Gastrocnemius medialis (tissue), 4 donors: Measurements from ENCODE around the gene AK1. TPM values are rescaled to one million over a fixed set of nuclear protein-coding genes. Genes with fewer than 3 reads are reported as not detected.

Source experiments
- ATAC-seq, 2 donors: fragments of 150-250 bp; one replicate each; pipeline ENCODE4 v1.9.1; 2016
- DNase-seq, 2 donors: peaks; one replicate each; pipeline ENCODE4 v3.0.0-alpha.2; 2019
- H3K27ac ChIP-seq, 4 donors: fragments of 200-600 bp; sonication (generic); 1 replicate in 1 of 4; 2 replicates in 3 of 4; pipeline ENCODE4 v1.5.1; 2016 to 2018; ENCODE audit warnings: mild to moderate bottlenecking in 2 of 4, moderate library complexity in 1 of 4
- H3K27me3 ChIP-seq, 3 donors: fragments of 200-600 bp; sonication (generic) in 2 of 3; 1 replicate in 1 of 3; 2 replicates in 2 of 3; pipeline versions ENCODE4 v1.5.1 to v1.6.0; 2016 to 2019; ENCODE audit warnings: mild to moderate bottlenecking in 1 of 3, moderate library complexity in 1 of 3
- H3K36me3 ChIP-seq, 2 donors: fragments of 200-600 bp; sonication (generic) in 1 of 2; one replicate each; pipeline ENCODE4 v1.5.1; 2017 to 2018
- H3K4me1 ChIP-seq, 2 donors: fragments of 200-600 bp; sonication (generic) in 1 of 2; one replicate each; pipeline ENCODE4 v1.5.1; 2016 to 2017; ENCODE audit warnings: mild to moderate bottlenecking in 2 of 2
- H3K4me3 ChIP-seq, 4 donors: fragments of 200-600 bp; sonication (generic) in 3 of 4; 1 replicate in 1 of 4; 2 replicates in 3 of 4; pipeline ENCODE4 v1.5.1; 2016 to 2019; ENCODE audit warnings: mild to moderate bottlenecking in 2 of 4
- H3K9me3 ChIP-seq, 3 donors: fragments of 200-600 bp; sonication (generic) in 2 of 3; 1 replicate in 1 of 3; 2 replicates in 2 of 3; pipeline ENCODE4 v1.5.1; 2016 to 2019
- CTCF ChIP-seq, 5 experiments: fragments of 450-650 bp in 3 of 5; fragments of 200-600 bp in 2 of 5; sonication (generic) in 2 of 5; IDR thresholded peaks in 4 of 5; conservative IDR thresholded peaks in 1 of 5; 1 replicate in 4 of 5; 2 replicates in 1 of 5; pipeline ENCODE4 v1.5.1; 2016 to 2019; ENCODE audit warnings: antibody characterized with exemption in 5 of 5, mild to moderate bottlenecking in 3 of 5, moderate library complexity in 3 of 5
- POLR2A ChIP-seq, 2 donors: fragments of 450-650 bp; IDR thresholded peaks; one replicate each; pipeline ENCODE4 v1.6.1; 2017; ENCODE audit warnings: antibody characterized with exemption in 2 of 2, mild to moderate bottlenecking in 2 of 2, moderate library complexity in 2 of 2
- in situ Hi-C, 4 donors: fragments of 200-750 bp; cut with MboI; loops; one replicate each; pipeline versions ENCODE4 v1.15.0 to v1.8.0; 2017; ENCODE audit warnings: low sequenced_read_pairs in 4 of 4
- intact Hi-C: fragments of 100-400 bp; cut with DNase I; formaldehyde crosslinking; loops from one replicate; pipeline ENCODE4 v1.15.1; 2023; ENCODE audit warnings: low total_unique reads
- total RNA-seq, 4 donors: library from RNA; depleted of rRNA; stranded (reverse); fragments of >200 nt; gene quantifications; one replicate each; pipeline versions ENCODE4 v1.1.0 to v1.2.3, GENCODE V29; 2016

Gene AK1
- total RNA-seq, 4 donors from 2014 or later, result 240 to 489 (median 359) TPM

GRCh38 chr9:127856094-127856728 lies 21.3 kb downstream of the AK1 start:
- no peak for ATAC-seq
- no peak for DNase-seq
- H3K36me3 ChIP-seq, result no peaks in the 10 kb centered on the region
- H3K4me3 ChIP-seq, result no peak overlapping the region
- H3K9me3 ChIP-seq, result no peaks in the 10 kb centered on the region
- H3K4me1 ChIP-seq, result peaks cover 19 to 30% of the 10 kb centered on the region in 2 donors
- in situ Hi-C loops (no loop called here), intact Hi-C loops (no loop called here)
- no peak for TF ChIP-seq CTCF (IDR thresholded peaks at IDR 0.05 in 4 of 5, conservative IDR thresholded peaks at IDR 0.05 in 1 of 5)
- TF ChIP-seq POLR2A (IDR thresholded peaks at IDR 0.05), result no peak
- no peaks in the 10 kb centered on the region for H3K27me3 ChIP-seq
- peak overlapping the region in 3 of 4 donors; percentile 69 to 80 (median 78) for H3K27ac ChIP-seq

GRCh38 chr9:127855522-127855921 lies 22.0 kb downstream of the AK1 start:
- in situ Hi-C loops (no loop called here), intact Hi-C loops (no loop called here)
- DNase-seq (no peak), ATAC-seq (no peak)
- Histone ChIP-seq H3K4me1 (peaks cover 18 to 25% of the 10 kb centered on the region in 2 donors), H3K27ac (peak overlapping the region in 3 of 4 donors; percentile 69 to 80 (median 78)), H3K27me3 (no peaks in the 10 kb centered on the region), H3K9me3 (no peaks in the 10 kb centered on the region), H3K36me3 (no peaks in the 10 kb centered on the region), H3K4me3 (no peak overlapping the region)
- TF ChIP-seq CTCF (IDR thresholded peaks at IDR 0.05 in 4 of 5, conservative IDR thresholded peaks at IDR 0.05 in 1 of 5) (no peak), POLR2A (IDR thresholded peaks at IDR 0.05) (no peak)

GRCh38 chr9:127854960-127855359 lies 22.5 kb downstream of the AK1 start:
- no peak for ATAC-seq
- intact Hi-C loops, result no loop called here
- Histone ChIP-seq H3K9me3 (no peaks in the 10 kb centered on the region), H3K4me1 (peaks cover 18 to 25% of the 10 kb centered on the region in 2 donors), H3K36me3 (no peaks in the 10 kb centered on the region), H3K27me3 (no peaks in the 10 kb centered on the region), H3K27ac (peak overlapping the region; percentile 69 to 80 (median 76)), H3K4me3 (peak overlapping the region in 3 of 4 donors; percentile 63 to 73 (median 64))
- TF ChIP-seq CTCF (IDR thresholded peaks at IDR 0.05 in 4 of 5, conservative IDR thresholded peaks at IDR 0.05 in 1 of 5), result no peak
- no peak for TF ChIP-seq POLR2A (IDR thresholded peaks at IDR 0.05)
- DNase-seq, result no peak
- in situ Hi-C loops, result no loop called here

- H3K4me3 ChIP-seq, result peak within 1 kb of the TSS; percentile 63 to 73 (median 66)
- peak in 1 of 2 donors; percentile 22 for TF ChIP-seq POLR2A (IDR thresholded peaks at IDR 0.05)
- peak in 1 of 5 experiments; percentile 27 for TF ChIP-seq CTCF (IDR thresholded peaks at IDR 0.05 in 4 of 5, conservative IDR thresholded peaks at IDR 0.05 in 1 of 5)
- no peaks in the 10 kb centered on the region for H3K27me3 ChIP-seq
- H3K9me3 ChIP-seq, result no peaks in the 10 kb centered on the region
- in situ Hi-C loops (no loop called here), intact Hi-C loops (no loop called here)
- no peaks in the 10 kb centered on the region for H3K36me3 ChIP-seq
- peaks cover 18 to 22% of the 10 kb centered on the region in 2 donors for H3K4me1 ChIP-seq
- peak within 1 kb of the TSS; percentile 69 to 80 (median 76) for H3K27ac ChIP-seq
- DNase-seq, result peak; percentile 43 to 49
- peak; percentile 34 to 45 for ATAC-seq
Measured at GRCh38 chr9:127854184-127854806, 23.2 kb downstream of the AK1 start, which contains the start of gene ENG. Gene ENG, minus strand, starts transcription at chr9:127854658. Its CDS starts 303 bp downstream, at chr9:127854355.
